ENCODE data around the gene TPPP. TPM values are rescaled to one million over a fixed set of nuclear protein-coding genes. Genes with fewer than 3 reads are reported as not detected.
"Not testable (repeated sequence)": the region's sequence is repeated elsewhere in the genome, so short reads cannot be mapped to it uniquely, and the experiment has no call there.

Gene TPPP
- total RNA-seq, 1 donor from 2014 or later: 2.2 TPM

GRCh38 chr5:717143-717542 is 24.0 kb upstream of the TPPP start:
- H4K20me1 ChIP-seq (ENCODE audit: insufficient read depth, low read length): no peaks in the 10 kb centered on the region
- Mint-ChIP-seq H3K9me3 (ENCODE audit: unreplicated experiment) (peaks cover 20% of the 10 kb centered on the region), H3K27ac (ENCODE audit: unreplicated experiment) (no peak overlapping the region), H3K4me3 (ENCODE audit: unreplicated experiment) (no peak overlapping the region), H3K4me1 (ENCODE audit: low read depth, unreplicated experiment) (no peaks in the 10 kb centered on the region), H3K36me3 (ENCODE audit: low read depth, unreplicated experiment) (peaks cover 1% of the 10 kb centered on the region), H3K27me3 (ENCODE audit: low read depth, unreplicated experiment) (peaks cover 36% of the 10 kb centered on the region)
- DNase-seq (ENCODE audit: low read depth): no peak
- no peak overlapping the region for H3K4me2 ChIP-seq (ENCODE audit: low read length)
- no peaks in the 10 kb centered on the region for H3K79me2 ChIP-seq (ENCODE audit: insufficient read depth, low read length)
- no peaks in the 10 kb centered on the region for H3K9me3 ChIP-seq (ENCODE audit: insufficient read depth, low read depth, low read length)
- H3K4me1 ChIP-seq (ENCODE audit: insufficient read depth, low read length): no peaks in the 10 kb centered on the region
- H3K27ac ChIP-seq (ENCODE audit: low read depth, low read length): no peak overlapping the region
- TF ChIP-seq EZH2 (IDR thresholded peaks at IDR 0.05; ENCODE audit: insufficient read depth, low read length) (no peak), CTCF (IDR thresholded peaks at IDR 0.05; ENCODE audit: insufficient read depth, low read depth, low read length) (no peak)
- no peaks in the 10 kb centered on the region for H3K36me3 ChIP-seq (ENCODE audit: insufficient read depth, low read length)
- H2AFZ ChIP-seq (ENCODE audit: low read depth, low read length): no peak overlapping the region
- H3K4me3 ChIP-seq (ENCODE audit: insufficient read depth, low read depth, low read length): no peak overlapping the region
- no peaks in the 10 kb centered on the region for H3K27me3 ChIP-seq (ENCODE audit: insufficient read depth, low read length)
- FAIRE-seq: no peak
- no peak overlapping the region for H3K9ac ChIP-seq (ENCODE audit: low read length)

DNA sequence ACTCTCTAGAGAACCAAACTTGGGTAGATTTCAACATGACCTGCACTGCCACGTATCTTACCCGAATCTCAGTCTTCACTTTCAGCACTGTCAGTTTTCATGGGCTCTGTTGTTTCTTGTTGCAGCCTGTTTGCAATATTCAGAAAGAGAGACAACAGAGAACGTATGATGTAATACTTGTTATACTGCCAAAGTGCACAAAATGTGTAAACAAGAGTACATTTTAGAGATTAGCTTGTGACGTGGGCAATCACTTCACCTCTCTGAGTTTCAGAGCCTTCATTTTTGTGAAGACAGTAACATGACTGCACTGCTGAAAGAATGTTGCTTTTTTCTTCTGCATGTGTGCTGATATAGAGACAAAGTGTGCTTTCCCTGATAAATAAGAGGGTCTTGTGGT is 23.6 kb upstream of the TPPP start:
- not testable (repeated sequence) for H3K79me2 ChIP-seq (ENCODE audit: insufficient read depth, low read length); H2AFZ ChIP-seq (ENCODE audit: low read depth, low read length); H3K4me3 Mint-ChIP-seq (ENCODE audit: unreplicated experiment); H3K27me3 ChIP-seq (ENCODE audit: insufficient read depth, low read length); H3K36me3 Mint-ChIP-seq (ENCODE audit: low read depth, unreplicated experiment); FAIRE-seq; H3K36me3 ChIP-seq (ENCODE audit: insufficient read depth, low read length); DNase-seq (ENCODE audit: low read depth); H3K27ac Mint-ChIP-seq (ENCODE audit: unreplicated experiment); H4K20me1 ChIP-seq (ENCODE audit: insufficient read depth, low read length); H3K4me3 ChIP-seq (ENCODE audit: insufficient read depth, low read depth, low read length); H3K4me1 Mint-ChIP-seq (ENCODE audit: low read depth, unreplicated experiment); H3K4me1 ChIP-seq (ENCODE audit: insufficient read depth, low read length); H3K27ac ChIP-seq (ENCODE audit: low read depth, low read length); H3K4me2 ChIP-seq (ENCODE audit: low read length); H3K9ac ChIP-seq (ENCODE audit: low read length); H3K9me3 ChIP-seq (ENCODE audit: insufficient read depth, low read depth, low read length)
- Mint-ChIP-seq H3K9me3 (ENCODE audit: unreplicated experiment) (peaks cover 20% of the 10 kb centered on the region), H3K27me3 (ENCODE audit: low read depth, unreplicated experiment) (peaks cover 32% of the 10 kb centered on the region)

GRCh38 chr5:715636-716035 is 22.5 kb upstream of the TPPP start:
- not testable (repeated sequence) for DNase-seq (ENCODE audit: low read depth); H3K27ac ChIP-seq (ENCODE audit: low read depth, low read length); H3K4me2 ChIP-seq (ENCODE audit: low read length); H3K79me2 ChIP-seq (ENCODE audit: insufficient read depth, low read length); H3K4me1 Mint-ChIP-seq (ENCODE audit: low read depth, unreplicated experiment); H2AFZ ChIP-seq (ENCODE audit: low read depth, low read length); H3K4me3 ChIP-seq (ENCODE audit: insufficient read depth, low read depth, low read length); H3K27ac Mint-ChIP-seq (ENCODE audit: unreplicated experiment); H3K9ac ChIP-seq (ENCODE audit: low read length); H3K9me3 ChIP-seq (ENCODE audit: insufficient read depth, low read depth, low read length); FAIRE-seq; H4K20me1 ChIP-seq (ENCODE audit: insufficient read depth, low read length); H3K36me3 Mint-ChIP-seq (ENCODE audit: low read depth, unreplicated experiment); H3K27me3 ChIP-seq (ENCODE audit: insufficient read depth, low read length); H3K4me3 Mint-ChIP-seq (ENCODE audit: unreplicated experiment); H3K36me3 ChIP-seq (ENCODE audit: insufficient read depth, low read length); H3K4me1 ChIP-seq (ENCODE audit: insufficient read depth, low read length)
- peaks cover 29% of the 10 kb centered on the region for H3K27me3 Mint-ChIP-seq (ENCODE audit: low read depth, unreplicated experiment)
- H3K9me3 Mint-ChIP-seq (ENCODE audit: unreplicated experiment): peaks cover 23% of the 10 kb centered on the region

DNA sequence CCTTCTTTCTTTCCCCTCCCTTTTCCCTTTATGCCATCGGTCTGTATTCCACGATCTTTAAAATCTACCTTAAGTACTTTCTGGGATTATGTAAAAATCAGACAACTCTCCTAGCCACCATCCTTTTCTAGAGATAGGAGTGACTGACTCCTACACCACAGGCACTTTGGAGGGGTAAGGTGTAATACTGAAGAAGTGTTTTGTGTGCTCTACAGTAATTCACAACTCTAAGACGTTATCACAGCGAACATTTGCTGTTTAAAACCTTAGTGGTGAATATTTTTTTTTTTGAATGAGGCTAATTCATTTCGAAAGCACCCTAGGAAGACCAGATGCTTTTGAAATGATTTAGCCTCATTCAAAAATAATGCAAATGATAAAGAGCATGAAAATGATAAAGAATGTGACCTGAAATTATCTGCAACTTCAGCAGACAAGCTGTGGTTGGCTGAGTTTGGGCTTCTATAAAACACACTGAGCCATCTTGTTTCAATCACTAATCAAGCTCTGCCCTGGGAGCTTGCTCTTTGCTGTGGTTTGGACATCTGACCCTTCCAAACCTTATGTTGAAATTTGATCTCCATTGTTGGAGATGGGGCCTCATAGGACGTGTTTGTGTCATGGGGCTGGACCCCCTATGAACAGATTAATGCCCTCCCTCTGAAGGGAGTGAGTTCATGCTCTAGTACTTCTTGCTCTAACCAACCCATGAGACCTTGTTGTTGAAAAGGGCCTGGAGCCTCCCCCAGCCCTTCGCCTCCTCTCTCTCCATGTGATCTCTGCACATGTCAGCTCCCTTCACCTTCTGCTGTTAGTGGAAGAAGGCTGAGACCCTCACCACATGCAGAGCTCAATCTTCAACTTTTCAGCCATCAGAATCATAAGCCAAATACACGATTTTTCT is 21.3 kb upstream of the TPPP start:
- not testable (repeated sequence) for H3K4me3 Mint-ChIP-seq (ENCODE audit: unreplicated experiment); H3K4me1 ChIP-seq (ENCODE audit: insufficient read depth, low read length); H3K4me3 ChIP-seq (ENCODE audit: insufficient read depth, low read depth, low read length); H3K9me3 ChIP-seq (ENCODE audit: insufficient read depth, low read depth, low read length); H3K9ac ChIP-seq (ENCODE audit: low read length); H3K4me2 ChIP-seq (ENCODE audit: low read length); H3K36me3 Mint-ChIP-seq (ENCODE audit: low read depth, unreplicated experiment); H3K79me2 ChIP-seq (ENCODE audit: insufficient read depth, low read length); H4K20me1 ChIP-seq (ENCODE audit: insufficient read depth, low read length); DNase-seq (ENCODE audit: low read depth); H3K36me3 ChIP-seq (ENCODE audit: insufficient read depth, low read length); H3K27ac Mint-ChIP-seq (ENCODE audit: unreplicated experiment); H3K27ac ChIP-seq (ENCODE audit: low read depth, low read length); H3K27me3 ChIP-seq (ENCODE audit: insufficient read depth, low read length); H3K4me1 Mint-ChIP-seq (ENCODE audit: low read depth, unreplicated experiment); H2AFZ ChIP-seq (ENCODE audit: low read depth, low read length); FAIRE-seq
- H3K9me3 Mint-ChIP-seq (ENCODE audit: unreplicated experiment): peaks cover 17% of the 10 kb centered on the region
- H3K27me3 Mint-ChIP-seq (ENCODE audit: low read depth, unreplicated experiment): peaks cover 29% of the 10 kb centered on the region

DNA sequence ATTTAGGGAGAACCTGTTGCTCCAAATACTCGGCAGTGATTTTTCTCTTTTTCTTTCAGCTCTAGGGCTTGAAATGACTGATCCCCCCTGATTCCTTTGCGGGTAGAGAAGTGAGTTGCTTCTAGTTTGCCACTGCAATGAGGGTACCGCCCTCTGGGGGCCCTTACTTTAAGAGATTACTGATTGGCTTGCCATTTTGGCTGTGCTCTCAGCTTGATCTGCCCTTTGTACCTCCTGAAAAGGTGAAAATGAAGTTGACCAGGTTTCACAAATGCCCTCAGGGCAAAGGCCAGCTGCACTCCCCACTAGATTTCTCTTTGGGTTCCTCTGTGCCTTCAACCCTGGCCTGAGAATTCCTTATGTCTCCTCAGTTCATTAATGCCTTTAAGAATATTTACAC is 20.5 kb upstream of the TPPP start:
- H3K27me3 ChIP-seq (ENCODE audit: insufficient read depth, low read length); H3K4me1 ChIP-seq (ENCODE audit: insufficient read depth, low read length); H3K4me2 ChIP-seq (ENCODE audit: low read length); H3K36me3 Mint-ChIP-seq (ENCODE audit: low read depth, unreplicated experiment); H3K27ac ChIP-seq (ENCODE audit: low read depth, low read length); H4K20me1 ChIP-seq (ENCODE audit: insufficient read depth, low read length); H3K36me3 ChIP-seq (ENCODE audit: insufficient read depth, low read length); H3K9me3 ChIP-seq (ENCODE audit: insufficient read depth, low read depth, low read length); H3K4me3 Mint-ChIP-seq (ENCODE audit: unreplicated experiment); DNase-seq (ENCODE audit: low read depth); H2AFZ ChIP-seq (ENCODE audit: low read depth, low read length); FAIRE-seq; H3K79me2 ChIP-seq (ENCODE audit: insufficient read depth, low read length); H3K4me3 ChIP-seq (ENCODE audit: insufficient read depth, low read depth, low read length); H3K9ac ChIP-seq (ENCODE audit: low read length); H3K27ac Mint-ChIP-seq (ENCODE audit: unreplicated experiment); H3K4me1 Mint-ChIP-seq (ENCODE audit: low read depth, unreplicated experiment): not testable (repeated sequence)
- H3K27me3 Mint-ChIP-seq (ENCODE audit: low read depth, unreplicated experiment): peaks cover 25% of the 10 kb centered on the region
- peaks cover 13% of the 10 kb centered on the region for H3K9me3 Mint-ChIP-seq (ENCODE audit: unreplicated experiment)

Measured in astrocyte (in vitro differentiated cells and primary cell).